Liver (tissue), 9 donors: Measurements from ENCODE around the gene CMPK1. TPM values are rescaled to one million over a fixed set of nuclear protein-coding genes. Genes with fewer than 3 reads are reported as not detected.

Source experiments
- DNase-seq: peaks from one replicate; pipeline ENCODE4 v3.0.0-alpha.2; 2017; ENCODE audit warnings: low spot score
- H3K27ac ChIP-seq, 2 donors: one replicate each; pipeline ENCODE4 v1.7.0; 2013; ENCODE audit warnings: inconsistent platforms in 2 of 2, low read length in 2 of 2, control low read depth in 1 of 2, low read depth in 1 of 2, mild to moderate bottlenecking in 1 of 2
- H3K27me3 ChIP-seq, 4 donors: one replicate each; pipeline versions ENCODE4 v1.6.1 to v1.7.0; 2013; ENCODE audit warnings: low read length in 3 of 4, inconsistent platforms in 1 of 4, mild to moderate bottlenecking in 1 of 4, moderate library complexity in 1 of 4; ENCODE audit not compliant: control insufficient read depth in 4 of 4, insufficient read depth in 4 of 4
- H3K36me3 ChIP-seq, 4 donors: one replicate each; pipeline versions ENCODE4 v1.6.1 to v1.7.0; 2013; ENCODE audit warnings: low read length in 3 of 4, mild to moderate bottlenecking in 3 of 4, low read depth in 1 of 4, moderate library complexity in 1 of 4; ENCODE audit not compliant: control insufficient read depth in 4 of 4, insufficient read depth in 3 of 4
- H3K4me1 ChIP-seq, 4 donors: one replicate each; pipeline versions ENCODE4 v1.6.1 to v1.7.0; 2013; ENCODE audit warnings: low read length in 3 of 4, mild to moderate bottlenecking in 3 of 4, moderate library complexity in 1 of 4; ENCODE audit not compliant: control insufficient read depth in 4 of 4, insufficient read depth in 4 of 4
- H3K4me3 ChIP-seq, 3 donors: one replicate each; pipeline versions ENCODE4 v1.6.1 to v1.7.0; 2013; ENCODE audit warnings: low read length in 3 of 3, control low read depth in 1 of 3, low read depth in 1 of 3, mild to moderate bottlenecking in 1 of 3
- H3K9ac ChIP-seq, 2 donors: one replicate each; pipeline ENCODE4 v1.7.0; 2013; ENCODE audit warnings: low read length in 2 of 2, mild to moderate bottlenecking in 2 of 2, moderate library complexity in 2 of 2, control low read depth in 1 of 2, low read depth in 1 of 2
- H3K9me3 ChIP-seq, 4 donors: one replicate each; pipeline versions ENCODE4 v1.6.1 to v1.7.0; 2013; ENCODE audit warnings: low read length in 3 of 4; ENCODE audit not compliant: control insufficient read depth in 4 of 4
- ATF3 ChIP-seq: IDR thresholded peaks from 2 replicates; pipeline ENCODE4 v1.6.1; 2016; ENCODE audit warnings: antibody characterized with exemption
- CTCF ChIP-seq: fragments of 150-350 bp; IDR thresholded peaks from 2 replicates; pipeline ENCODE4 v1.5.1; 2017; ENCODE audit warnings: improper control_type of control experiment, low read depth, low read length; ENCODE audit not compliant: missing input control
- EGR1 ChIP-seq, 2 donors: IDR thresholded peaks; 2 replicates each; pipeline ENCODE4 v1.6.1; 2016 to 2018; ENCODE audit warnings: antibody characterized with exemption in 2 of 2, low read depth in 2 of 2
- FOXA1 ChIP-seq: IDR thresholded peaks from 2 replicates; pipeline ENCODE4 v1.6.1; 2016; ENCODE audit warnings: antibody characterized with exemption
- FOXA2 ChIP-seq: IDR thresholded peaks from 2 replicates; pipeline ENCODE4 v1.6.1; 2016; ENCODE audit warnings: antibody characterized with exemption
- GABPA ChIP-seq, 2 donors: IDR thresholded peaks in 1 of 2; conservative IDR thresholded peaks in 1 of 2; 2 replicates each; pipeline ENCODE4 v1.6.1; 2016; ENCODE audit warnings: antibody characterized with exemption in 2 of 2, mild to moderate bottlenecking in 1 of 2, moderate library complexity in 1 of 2
- HNF4A ChIP-seq, 2 donors: conservative IDR thresholded peaks; 2 replicates each; pipeline ENCODE4 v1.6.1; 2016; ENCODE audit warnings: antibody characterized with exemption in 2 of 2, mild to moderate bottlenecking in 2 of 2
- HNF4G ChIP-seq: IDR thresholded peaks from 2 replicates; pipeline ENCODE4 v1.6.1; 2016; ENCODE audit warnings: antibody characterized with exemption
- JUND ChIP-seq, 2 donors: IDR thresholded peaks; 2 replicates each; pipeline ENCODE4 v1.6.1; 2016; ENCODE audit warnings: antibody characterized with exemption in 2 of 2
- REST ChIP-seq: IDR thresholded peaks from 2 replicates; pipeline ENCODE4 v1.6.1; 2016; ENCODE audit warnings: antibody characterized with exemption, mild to moderate bottlenecking
- RXRA ChIP-seq, 2 donors: IDR thresholded peaks; 2 replicates each; pipeline ENCODE4 v1.6.1; 2017 to 2018; ENCODE audit warnings: antibody characterized with exemption in 2 of 2, mild to moderate bottlenecking in 1 of 2
- SP1 ChIP-seq: IDR thresholded peaks from 2 replicates; pipeline ENCODE4 v1.6.1; 2018; ENCODE audit warnings: antibody characterized with exemption, mild to moderate bottlenecking
- TAF1 ChIP-seq: conservative IDR thresholded peaks from 2 replicates; pipeline ENCODE4 v1.6.1; 2016; ENCODE audit warnings: antibody characterized with exemption, mild to moderate bottlenecking
- YY1 ChIP-seq: IDR thresholded peaks from 2 replicates; pipeline ENCODE4 v1.6.1; 2016; ENCODE audit warnings: antibody characterized with exemption, mild to moderate bottlenecking
- WGBS: extraction: QIAGEN DNeasy Blood & Tissue Kit; methylation state at CpG from one replicate; pipeline ENCODE4 v1.1.7; 2013; 5-methylcytosine and 5-hydroxymethylcytosine counted together
- polyA plus RNA-seq, 2 donors: library from polyadenylated mRNA; stranded (reverse) in 1 of 2; unstranded in 1 of 2; fragments of 200-250 nt in 1 of 2; fragments of >200 nt in 1 of 2; fragmentation: Nextera tagmentation in 1 of 2; extraction: Ambion mirVana in 1 of 2; gene quantifications; one replicate each; pipeline versions ENCODE4 v1.2.1 to v1.2.3, GENCODE V29; 2013 to 2015
- total RNA-seq, 2 donors: library from RNA; depleted of rRNA; stranded (reverse); fragments of >200 nt; gene quantifications; one replicate each; pipeline ENCODE4 v1.2.3, GENCODE V29; 2014
- donor health status: healthy.
- donor health status: healthy.
- donor health status: healthy.
- donor health status: healthy.
- donor health status: healthy.

Gene CMPK1
- total and polyA plus RNA-seq, 4 donors: 66.8 to 146 (median 87.0) TPM

GRCh38 chr1:47361380-47361779 lies 27.8 kb downstream of the CMPK1 start:
- DNase-seq: no peak
- no peaks in the 10 kb centered on the region for H3K27me3 ChIP-seq
- no peak overlapping the region for H3K27ac ChIP-seq
- H3K4me3 ChIP-seq: no peak overlapping the region
- 89% methylated on average over 3 of the region's 3 CpGs for WGBS
- H3K4me1 ChIP-seq: peaks cover 0 to 3% (median 0%) of the 10 kb centered on the region in 4 donors
- H3K36me3 ChIP-seq: no peaks in the 10 kb centered on the region
- no peak overlapping the region for H3K9ac ChIP-seq
- no peak for TF ChIP-seq TAF1
- TF ChIP-seq FOXA2: no peak
- TF ChIP-seq GABPA (IDR thresholded peaks at IDR 0.05 in 1 of 2, conservative IDR thresholded peaks at IDR 0.05 in 1 of 2): no peak
- H3K9me3 ChIP-seq: no peaks in the 10 kb centered on the region

- Histone ChIP-seq H3K9me3 (no peaks in the 10 kb centered on the region), H3K36me3 (no peaks in the 10 kb centered on the region), H3K4me1 (no peaks in the 10 kb centered on the region), H3K4me3 (no peak overlapping the region), H3K27ac (no peak overlapping the region), H3K27me3 (no peaks in the 10 kb centered on the region), H3K9ac (no peak overlapping the region)
- 98% methylated on average over 1 of the region's 1 CpG for WGBS
- TF ChIP-seq GABPA (IDR thresholded peaks at IDR 0.05 in 1 of 2, conservative IDR thresholded peaks at IDR 0.05 in 1 of 2) (no peak), YY1 (no peak), CTCF (no peak), EGR1 (IDR thresholded peaks at IDR 0.05; ENCODE audit: low read depth in 2 of 2) (no peak), FOXA2 (no peak), HNF4A (conservative IDR thresholded peaks at IDR 0.05) (no peak), HNF4G (no peak), RXRA (IDR thresholded peaks at IDR 0.05) (no peak), JUND (IDR thresholded peaks at IDR 0.05) (no peak)
- DNase-seq: no peak
Measured at GRCh38 chr1:47362828-47363227, 29.2 kb downstream of the CMPK1 start.

- Histone ChIP-seq H3K9me3 (no peaks in the 10 kb centered on the region), H3K4me1 (no peaks in the 10 kb centered on the region), H3K36me3 (peaks cover 1 to 25% (median 16%) of the 10 kb centered on the region in 4 donors), H3K4me3 (no peak overlapping the region), H3K27me3 (no peaks in the 10 kb centered on the region), H3K9ac (no peak overlapping the region), H3K27ac (no peak overlapping the region)
- no peak for DNase-seq
- WGBS: 97% methylated on average over 7 of the region's 7 CpGs
- TF ChIP-seq FOXA1 (no peak), ATF3 (no peak), HNF4A (conservative IDR thresholded peaks at IDR 0.05) (no peak), YY1 (no peak), RXRA (IDR thresholded peaks at IDR 0.05) (no peak), REST (no peak), SP1 (no peak), HNF4G (no peak), JUND (IDR thresholded peaks at IDR 0.05) (no peak)
Measured at GRCh38 chr1:47367651-47368050, 34.1 kb downstream of the CMPK1 start.
